Activated T-cell treated with anti-CD3 and anti-CD28 coated beads for 4 hours (primary cell): ENCODE data around the gene TMEM145.

Experiments
- DNase-seq: peaks from one replicate; pipeline ENCODE4 v3.0.0-alpha.2; 2020

Gene TMEM145

DNA sequence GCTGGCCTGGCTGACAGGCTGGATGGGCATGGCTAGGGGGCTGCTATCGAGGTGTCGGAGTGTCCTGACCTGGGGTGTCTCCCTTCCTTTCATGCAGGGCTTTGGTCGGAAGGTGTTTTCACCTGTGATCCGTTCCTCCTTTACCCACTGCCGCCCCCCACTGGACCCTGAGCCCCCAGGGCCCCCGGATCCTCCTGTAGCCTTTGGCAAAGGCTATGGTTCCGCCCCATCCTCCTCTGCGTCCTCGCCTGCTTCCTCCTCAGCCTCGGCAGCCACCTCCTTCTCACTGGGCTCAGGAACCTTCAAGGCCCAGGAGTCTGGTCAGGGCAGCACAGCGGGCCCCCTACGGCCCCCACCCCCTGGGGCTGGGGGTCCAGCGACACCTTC is 23.0 kb upstream of the TMEM145 start:
- no peak for DNase-seq

DNA sequence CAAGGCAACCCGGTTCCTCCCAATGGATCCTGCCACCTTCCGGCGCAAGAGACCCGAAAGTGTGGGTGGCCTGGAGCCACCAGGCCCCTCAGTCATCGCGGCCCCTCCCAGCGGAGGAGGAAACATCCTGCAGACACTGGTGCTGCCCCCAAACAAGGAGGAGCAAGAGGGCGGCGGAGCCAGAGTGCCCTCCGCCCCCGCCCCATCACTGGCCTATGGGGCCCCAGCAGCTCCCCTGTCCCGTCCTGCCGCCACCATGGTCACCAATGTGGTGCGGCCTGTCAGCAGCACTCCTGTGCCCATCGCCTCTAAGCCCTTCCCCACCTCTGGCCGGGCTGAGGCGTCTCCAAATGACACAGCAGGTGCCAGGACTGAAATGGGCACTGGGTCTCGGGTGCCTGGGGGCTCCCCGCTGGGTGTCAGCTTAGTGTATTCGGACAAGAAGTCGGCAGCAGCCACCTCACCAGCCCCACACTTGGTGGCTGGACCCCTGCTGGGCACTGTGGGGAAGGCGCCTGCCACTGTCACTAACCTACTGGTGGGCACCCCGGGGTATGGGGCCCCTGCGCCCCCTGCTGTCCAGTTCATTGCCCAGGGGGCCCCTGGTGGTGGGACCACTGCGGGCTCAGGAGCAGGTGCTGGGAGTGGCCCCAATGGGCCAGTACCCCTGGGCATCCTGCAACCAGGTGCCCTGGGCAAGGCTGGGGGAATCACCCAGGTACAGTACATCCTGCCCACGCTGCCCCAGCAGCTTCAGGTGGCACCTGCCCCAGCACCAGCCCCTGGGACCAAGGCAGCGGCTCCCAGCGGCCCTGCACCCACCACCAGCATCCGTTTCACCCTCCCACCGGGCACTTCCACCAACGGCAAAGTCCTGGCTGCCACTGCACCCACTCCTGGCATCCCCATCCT is 22.3 kb upstream of the TMEM145 start:
- DNase-seq, result peak; percentile 43

DNA sequence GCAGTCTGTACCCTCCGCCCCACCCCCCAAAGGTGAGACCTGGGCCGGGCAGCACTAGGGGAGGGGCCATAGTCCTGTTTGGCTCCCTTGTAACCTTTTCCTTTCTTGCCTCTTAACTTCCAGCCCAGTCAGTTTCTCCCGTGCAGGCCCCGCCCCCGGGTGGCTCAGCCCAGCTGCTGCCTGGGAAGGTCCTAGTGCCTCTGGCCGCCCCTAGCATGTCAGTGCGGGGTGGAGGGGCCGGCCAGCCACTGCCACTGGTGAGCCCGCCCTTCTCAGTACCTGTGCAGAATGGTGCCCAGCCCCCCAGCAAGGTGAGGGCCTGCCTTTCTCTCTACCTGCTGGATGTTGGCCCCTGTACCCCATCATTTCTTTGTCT is 21.7 kb upstream of the TMEM145 start:
- DNase-seq, result no peak

DNA sequence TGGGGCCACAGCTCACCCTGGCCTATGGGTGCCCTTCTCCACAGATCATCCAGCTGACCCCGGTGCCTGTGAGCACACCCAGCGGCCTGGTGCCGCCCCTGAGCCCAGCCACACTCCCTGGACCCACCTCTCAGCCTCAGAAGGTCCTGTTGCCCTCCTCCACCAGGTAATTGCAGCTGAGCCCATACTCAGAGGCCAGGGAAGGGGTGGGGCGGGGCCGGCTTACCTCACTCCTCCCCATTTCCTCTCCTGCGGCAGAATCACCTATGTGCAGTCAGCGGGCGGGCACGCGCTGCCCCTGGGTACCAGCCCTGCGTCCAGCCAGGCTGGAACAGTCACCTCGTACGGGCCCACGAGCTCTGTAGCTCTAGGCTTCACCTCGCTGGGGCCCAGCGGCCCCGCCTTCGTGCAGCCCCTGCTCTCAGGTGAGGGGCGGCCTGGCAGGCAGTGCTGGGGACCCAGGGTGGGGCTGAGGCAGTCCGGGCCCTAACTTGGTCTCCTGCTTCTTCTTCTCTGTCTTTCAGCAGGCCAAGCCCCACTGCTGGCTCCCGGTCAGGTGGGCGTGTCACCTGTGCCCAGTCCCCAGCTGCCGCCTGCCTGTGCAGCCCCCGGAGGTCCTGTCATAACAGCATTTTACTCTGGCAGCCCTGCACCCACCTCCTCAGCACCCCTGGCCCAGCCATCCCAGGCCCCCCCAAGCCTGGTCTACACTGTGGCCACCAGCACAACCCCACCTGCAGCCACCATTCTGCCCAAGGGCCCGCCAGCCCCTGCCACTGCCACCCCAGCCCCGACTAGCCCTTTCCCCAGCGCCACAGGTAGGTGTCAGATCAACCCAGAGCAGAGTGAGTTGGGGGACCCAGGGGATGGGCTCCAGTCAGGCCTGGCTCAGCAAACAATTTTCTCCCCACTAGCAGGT is 20.8 kb upstream of the TMEM145 start:
- no peak for DNase-seq

DNA sequence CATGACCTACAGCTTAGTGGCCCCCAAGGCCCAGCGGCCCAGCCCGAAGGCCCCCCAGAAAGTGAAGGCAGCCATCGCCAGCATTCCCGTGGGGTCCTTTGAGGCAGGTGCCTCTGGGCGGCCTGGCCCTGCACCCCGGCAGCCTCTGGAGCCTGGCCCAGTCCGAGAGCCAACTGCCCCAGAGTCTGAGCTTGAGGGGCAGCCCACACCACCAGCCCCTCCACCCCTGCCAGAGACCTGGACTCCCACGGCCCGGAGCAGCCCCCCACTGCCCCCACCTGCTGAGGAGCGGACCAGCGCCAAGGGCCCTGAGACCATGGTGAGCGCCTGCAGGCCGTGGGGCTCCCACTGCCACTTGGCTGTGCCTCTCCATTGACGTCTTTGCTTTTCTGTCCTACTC is 20.1 kb upstream of the TMEM145 start:
- no peak for DNase-seq

DNA sequence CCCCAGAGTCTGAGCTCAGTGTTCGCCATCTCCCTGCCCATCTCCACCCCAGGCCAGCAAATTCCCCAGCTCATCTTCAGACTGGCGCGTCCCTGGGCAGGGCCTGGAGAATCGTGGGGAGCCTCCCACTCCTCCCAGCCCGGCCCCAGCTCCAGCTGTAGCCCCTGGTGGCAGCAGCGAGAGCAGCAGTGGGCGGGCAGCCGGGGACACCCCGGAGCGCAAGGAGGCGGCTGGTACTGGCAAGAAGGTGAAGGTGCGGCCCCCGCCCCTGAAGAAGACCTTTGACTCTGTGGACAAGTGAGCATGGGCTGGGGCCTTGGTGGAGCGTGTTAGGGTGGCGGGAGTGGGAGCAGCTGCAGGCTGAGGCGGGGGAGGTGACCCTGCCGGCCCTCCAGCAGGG is 19.6 kb upstream of the TMEM145 start:
- DNase-seq, result no peak

DNA sequence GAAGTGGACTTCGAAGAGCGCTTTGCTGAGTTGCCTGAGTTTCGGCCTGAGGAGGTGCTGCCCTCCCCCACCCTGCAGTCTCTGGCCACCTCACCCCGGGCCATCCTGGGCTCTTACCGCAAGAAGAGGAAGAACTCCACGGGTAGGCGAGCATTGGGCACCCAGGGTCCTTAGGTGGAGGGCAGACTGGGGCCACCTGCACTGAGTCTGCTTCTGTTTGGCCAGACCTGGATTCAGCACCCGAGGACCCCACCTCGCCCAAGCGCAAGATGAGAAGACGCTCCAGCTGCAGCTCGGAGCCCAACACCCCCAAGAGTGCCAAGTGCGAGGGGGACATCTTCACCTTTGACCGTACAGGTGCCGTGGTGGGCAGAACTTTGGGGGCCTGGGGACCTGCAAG is 19.2 kb upstream of the TMEM145 start:
- no peak for DNase-seq

DNA sequence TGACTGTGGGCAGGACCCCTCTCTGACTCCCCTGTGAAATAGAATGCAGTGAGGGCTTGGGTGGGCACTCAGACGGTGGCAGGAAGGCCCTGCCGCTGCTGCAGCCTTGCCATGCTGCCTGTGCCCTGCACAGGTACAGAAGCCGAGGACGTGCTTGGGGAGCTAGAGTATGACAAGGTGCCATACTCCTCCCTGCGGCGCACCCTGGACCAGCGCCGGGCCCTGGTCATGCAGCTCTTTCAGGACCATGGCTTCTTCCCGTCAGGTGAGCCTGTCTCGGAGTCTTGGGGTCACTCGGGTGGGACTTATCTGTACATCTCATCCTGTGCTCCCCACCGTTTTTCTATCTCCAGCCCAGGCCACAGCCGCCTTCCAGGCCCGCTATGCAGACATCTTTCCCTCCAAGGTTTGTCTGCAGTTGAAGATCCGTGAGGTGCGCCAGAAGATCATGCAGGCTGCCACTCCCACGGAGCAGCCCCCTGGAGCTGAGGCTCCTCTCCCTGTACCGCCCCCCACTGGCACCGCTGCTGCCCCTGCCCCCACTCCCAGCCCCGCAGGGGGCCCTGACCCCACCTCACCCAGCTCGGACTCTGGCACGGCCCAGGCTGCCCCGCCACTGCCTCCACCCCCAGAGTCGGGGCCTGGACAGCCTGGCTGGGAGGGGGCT is 18.5 kb upstream of the TMEM145 start:
- DNase-seq, result no peak

DNA sequence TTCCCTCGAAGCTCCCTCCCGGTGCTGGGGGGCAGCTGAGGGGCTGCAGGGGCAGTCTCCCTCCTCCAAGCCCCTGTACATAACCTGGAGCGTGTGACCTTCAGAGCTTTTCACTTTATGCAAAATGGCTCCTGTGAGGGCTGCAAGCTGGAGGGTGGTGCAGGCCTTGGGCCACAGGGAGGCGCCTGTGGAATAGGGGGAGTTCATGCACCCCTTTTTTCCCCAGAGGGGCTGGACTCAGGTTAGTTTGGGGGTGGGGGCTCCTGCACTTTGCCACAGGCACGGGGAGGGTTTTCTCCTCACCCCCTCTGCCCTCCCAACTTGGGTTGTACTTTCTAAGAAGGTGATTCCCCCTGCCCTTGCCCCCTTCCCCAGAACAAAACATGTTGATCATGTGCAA is 17.8 kb upstream of the TMEM145 start:
- DNase-seq, result no peak

DNA sequence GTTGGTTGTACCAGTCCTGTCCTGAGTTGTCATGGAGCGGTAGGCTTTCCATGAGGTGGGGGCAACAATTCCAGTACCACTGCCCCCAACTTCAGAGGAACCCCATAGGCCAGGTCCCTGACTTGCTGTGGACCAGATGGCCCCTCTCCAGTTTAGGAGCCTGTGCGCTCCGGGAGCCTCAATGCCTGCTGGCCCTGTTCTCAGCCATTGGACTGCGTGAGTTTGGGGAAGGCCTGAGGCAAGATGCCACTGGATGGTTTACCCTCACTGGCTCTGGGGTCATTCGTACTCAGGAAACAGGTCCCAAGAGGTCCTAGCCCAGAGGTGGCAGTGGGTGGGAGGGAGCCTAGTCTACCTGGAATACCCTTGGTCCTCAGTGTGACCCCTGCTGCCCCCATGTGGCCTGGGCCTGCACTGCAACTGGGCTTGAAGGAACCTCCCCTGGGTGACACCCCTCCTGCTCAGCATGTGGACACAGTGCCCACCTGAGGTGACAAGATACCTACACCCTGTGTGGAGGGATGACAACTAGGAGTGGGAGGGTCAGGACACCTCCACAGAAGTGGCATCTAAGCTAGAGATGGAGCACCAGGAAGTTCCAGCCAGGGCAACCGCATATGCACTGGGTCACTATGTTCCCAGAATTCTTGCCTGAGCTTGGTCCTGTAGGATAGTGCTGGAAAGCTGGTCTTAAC is 17.1 kb upstream of the TMEM145 start:
- peak; percentile 93 for DNase-seq

DNA sequence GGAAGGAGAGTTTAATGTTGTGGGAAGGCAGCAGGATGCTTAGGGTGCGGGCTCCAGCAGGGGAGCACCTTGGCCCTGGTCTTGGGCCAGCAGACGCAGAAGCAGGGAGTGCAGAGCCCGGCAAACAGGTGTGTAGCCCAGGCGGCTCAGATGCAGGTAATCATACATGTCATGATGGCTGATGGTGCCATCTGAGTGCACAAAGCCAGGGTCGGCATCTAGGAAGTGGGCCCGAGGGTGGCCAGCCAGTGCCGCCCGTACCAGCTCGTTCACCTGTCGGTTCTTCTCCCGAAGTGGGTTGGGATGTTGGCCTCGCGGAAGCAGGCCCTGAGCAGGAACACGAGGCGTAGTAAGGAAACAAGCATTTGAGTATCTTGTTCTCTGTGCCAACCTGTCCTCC is 16.1 kb upstream of the TMEM145 start:
- DNase-seq, result no peak

DNA sequence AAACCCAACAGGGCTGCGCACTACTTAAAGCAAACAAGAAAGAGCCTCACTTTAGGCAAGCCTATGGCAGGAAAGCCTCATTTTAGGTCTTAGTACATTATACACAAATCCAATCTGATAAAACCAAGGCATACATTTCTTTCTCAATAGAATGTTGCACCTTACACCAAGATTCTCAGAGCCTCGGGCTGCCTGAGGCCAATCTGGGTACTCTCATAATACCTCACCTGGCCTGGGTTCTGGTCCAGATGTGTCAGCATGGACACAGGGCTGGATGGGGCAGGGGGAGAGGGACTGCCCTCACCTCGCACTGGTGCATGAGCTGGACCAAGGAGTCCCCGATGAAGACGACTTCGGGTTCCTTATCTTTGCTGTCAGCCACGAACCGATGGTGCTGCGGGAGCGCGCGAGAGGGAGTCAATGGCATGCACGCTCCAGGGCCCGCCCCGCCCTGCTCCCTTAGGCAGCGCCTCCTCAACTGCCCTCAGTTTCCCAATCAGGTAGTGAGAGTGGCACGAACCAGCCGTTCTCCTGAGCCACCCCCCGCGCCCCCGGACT is 11.4 kb upstream of the TMEM145 start, which contains the start of gene PRR19:
Gene PRR19 (plus strand): TSS at position 487 of the 558 bp plus-strand sequence. CDS start 7,453 bp downstream, outside the sequence.
- no peak for DNase-seq

DNA sequence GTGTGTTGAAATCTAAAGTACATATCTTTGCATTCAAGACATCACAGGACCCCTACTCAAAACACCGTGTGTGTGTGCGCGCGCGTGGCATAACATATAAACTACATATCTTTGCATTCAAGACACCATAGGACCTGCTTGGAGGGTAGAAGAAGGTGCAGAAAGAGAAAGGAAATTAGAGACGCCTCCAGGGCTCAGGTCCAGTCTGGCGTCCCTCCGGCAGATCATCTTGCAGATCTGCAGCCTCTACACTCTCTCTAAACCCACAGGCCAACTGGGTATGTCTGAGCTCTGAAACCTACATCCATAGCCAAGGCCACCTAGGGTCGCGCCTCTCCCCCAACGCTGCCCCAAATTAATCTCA is 10.0 kb upstream of the TMEM145 start:
- DNase-seq, result no peak

DNA sequence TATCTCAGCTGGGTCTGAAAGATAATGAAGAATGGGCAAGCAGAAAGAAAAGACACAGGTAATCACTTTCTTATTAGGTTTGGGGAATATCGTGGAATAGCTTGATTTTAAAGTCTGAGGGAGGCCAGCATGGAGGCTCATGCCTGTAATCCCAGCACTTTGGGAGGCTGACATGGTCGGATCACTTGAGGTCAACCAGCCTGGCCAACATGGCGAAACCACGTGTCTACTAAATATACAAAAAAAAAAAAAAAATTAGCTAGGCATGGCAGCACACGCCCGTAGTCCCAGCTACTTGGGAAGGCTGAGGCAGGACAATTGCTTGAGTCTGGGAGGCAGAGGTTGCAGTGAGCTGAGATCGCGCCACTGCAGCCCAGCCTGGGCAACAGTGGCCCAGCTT is 9.2 kb upstream of the TMEM145 start:
- DNase-seq, result no peak

DNA sequence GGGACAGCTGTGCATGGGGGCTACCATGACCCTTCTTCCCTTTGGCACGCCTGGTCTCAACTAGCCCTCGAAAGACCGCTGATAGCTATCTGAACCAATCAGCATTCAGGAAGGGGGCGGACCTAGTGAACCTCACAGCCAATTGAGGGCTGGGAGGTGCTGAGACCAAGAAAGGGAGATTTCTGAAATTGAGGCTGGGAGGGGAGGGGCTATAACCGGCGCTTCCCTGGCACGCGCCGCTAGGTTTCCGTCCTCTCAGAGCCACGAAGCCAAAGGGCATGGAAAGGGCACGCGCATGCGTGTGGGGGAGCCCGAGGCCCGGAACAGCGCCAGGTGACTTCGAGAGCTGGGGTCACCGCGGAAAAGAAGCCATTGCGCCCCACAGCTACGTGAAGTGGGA is 6.5 kb upstream of the TMEM145 start:
- DNase-seq, result no peak

DNA sequence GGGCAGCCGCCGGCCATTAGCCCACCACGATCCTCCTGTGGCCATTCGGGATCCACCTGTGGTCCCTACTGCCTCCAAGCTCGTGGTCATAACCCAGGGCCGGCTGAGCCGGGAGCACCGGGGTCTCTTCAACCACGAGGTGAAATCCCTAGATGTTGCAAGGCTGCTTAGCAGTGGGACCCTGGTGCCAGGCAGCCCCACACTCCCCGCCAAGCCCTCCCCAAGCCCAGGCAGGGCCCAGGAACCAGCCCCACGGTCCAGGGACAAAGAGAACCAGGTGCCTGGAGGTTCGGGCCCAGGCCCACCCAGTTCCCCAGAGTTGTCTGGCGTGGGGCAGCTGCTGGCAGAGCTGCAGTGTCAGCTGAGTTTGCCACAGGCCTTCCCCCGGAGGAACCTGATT is 3.4 kb upstream of the TMEM145 start:
- no peak for DNase-seq

DNA sequence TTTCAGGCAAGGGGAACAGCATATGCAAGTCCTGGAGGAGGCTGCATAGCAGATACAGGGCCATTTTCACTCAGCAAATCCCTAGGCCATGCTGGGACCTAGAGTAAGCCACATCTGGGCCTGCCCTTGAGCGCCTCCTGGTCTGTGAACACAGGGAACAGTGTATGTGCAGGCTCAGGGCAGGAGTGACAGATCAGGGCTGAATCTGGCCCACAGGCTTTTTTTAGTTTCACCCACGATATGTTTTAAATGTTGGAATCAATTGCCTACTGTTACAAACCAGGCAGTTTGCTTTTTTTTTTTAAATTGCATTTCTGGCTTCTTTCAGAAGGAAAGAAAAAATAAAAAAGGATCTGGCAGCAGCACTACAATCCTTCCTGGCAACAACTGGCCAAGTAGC is 1.5 kb upstream of the TMEM145 start:
- no peak for DNase-seq

DNA sequence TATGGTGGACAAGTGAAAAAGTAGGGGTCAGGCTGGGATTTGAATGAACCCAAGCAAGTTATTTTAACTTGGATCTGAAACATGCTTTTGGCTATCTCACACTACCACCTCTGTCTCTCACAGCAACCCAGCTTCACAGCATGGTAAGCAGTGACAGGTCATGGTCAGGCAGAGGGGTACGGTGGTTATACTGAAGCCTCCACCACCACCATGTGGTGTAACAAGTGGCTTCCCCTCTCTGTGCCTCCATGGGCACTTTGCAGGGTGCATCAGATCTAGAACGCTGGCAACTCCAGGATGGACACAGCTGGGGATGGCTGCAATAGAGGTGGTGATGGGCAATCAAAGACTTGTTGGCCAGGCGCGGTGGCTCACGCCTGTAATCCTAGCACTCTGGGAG is 739 bp upstream of the TMEM145 start:
- DNase-seq, result no peak

DNA sequence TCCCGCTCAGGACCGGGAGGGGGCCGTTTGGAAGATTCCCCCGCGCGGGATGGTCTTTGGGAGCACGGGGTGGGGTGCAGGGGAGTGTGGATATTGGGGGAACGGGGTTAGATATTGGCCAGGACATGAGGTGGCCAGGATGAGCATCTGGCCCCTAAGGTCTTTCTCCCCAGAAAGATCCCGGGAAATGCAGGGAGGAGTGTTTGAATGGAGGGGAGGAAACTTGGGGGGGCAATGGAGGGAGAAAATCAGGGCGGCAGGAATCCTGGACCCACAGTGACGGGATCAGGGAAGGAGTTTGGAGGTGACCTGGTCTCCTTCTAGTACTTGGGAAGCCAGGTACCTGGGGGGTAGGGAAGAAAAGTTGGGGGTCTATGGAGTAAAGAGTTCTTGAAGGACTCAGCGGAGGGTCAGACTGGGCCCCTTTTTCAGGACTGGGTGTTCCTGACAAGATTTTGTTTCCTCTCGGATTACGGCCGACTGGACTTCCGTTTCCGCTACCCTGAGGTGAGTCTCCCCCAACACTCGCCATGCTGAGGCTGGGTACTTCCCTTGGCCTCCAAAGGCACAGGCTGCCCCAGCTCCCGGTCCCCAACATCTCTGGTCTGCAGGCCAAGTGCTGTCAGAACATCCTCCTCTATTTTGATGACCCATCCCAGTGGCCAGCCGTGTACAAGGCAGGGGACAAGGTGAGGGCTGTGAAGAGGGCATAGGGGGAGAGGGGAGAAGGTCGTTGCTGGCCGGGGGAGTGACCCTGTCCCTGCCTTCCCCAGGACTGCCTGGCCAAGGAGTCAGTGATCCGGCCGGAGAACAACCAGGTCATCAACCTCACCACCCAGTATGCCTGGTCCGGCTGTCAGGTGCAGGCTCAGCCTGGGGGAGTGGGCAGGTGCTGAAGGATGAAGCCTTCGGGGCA is 989 bp downstream of the TMEM145 start:
- DNase-seq, result no peak

DNA sequence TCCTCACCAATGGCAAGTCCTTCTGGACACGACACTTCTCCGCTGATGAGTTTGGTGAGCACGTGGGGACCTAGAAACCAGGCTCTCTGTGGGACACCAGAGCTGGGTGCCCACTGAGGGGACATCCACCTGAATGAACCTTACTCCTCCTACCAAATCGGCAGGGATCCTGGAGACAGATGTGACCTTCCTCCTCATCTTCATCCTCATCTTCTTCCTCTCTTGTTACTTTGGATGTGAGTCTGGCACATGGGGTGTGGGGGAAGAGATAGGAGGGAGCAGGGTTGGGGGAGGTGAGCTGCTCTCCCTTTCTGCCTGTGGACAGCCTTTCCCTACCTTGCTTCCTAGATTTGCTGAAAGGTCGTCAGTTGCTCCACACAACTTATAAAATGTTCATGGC is 1.9 kb downstream of the TMEM145 start:
- DNase-seq, result no peak
